ENCODE data around the gene UGT1A9.

UGT1A9 gene

DNA sequence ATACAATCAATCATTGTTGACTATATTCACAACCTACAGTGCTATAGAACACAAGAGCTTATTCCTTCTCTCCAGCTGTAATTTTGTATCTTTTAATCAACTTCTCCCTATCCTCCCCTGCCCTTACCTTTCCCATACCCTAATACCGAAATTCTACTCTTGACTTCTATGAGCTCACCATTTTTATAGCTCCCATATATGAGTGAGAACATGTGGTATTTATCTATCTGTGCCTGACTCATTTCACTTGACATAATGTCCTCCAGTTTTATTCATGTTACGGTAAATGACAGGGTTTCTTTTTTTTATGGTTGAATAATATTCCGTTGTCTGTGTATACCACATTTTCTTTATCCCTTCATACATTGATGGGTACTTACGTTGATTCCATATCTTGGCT lies 109.1 kb downstream of the UGT1A9 start:
- TF ChIP-seq JUND (IDR thresholded peaks at IDR 0.05; ENCODE audit: low read depth) = no peak
- in situ Hi-C loops (cut with HindIII; ENCODE audit: low pct_unique_long_range_greater_than_20kb, low sequenced_read_pairs) = no loop called here
- DNase-seq (ENCODE audit: low read depth in 1 of 2, low spot score in 1 of 2) = no peak

DNA sequence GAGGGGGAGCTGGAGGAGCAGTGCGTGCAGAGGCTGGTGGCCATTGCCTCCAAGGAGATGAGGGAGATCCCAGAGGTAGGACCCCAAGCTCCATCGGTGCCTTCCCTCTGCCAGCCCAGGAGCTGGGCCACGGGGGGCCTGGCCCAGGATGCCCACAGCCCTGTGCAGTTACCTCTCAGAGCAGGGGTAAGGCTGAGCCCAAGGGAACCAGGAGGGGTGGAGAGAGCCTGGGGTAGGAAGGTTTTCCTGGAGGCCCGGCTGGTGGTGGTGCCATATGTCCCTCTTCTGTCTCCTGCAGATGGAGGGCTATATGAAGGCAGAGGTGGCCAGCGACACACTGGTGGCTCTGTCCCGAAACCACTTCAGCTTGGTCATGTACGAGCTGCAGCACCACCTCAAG lies 117.9 kb downstream of the UGT1A9 start:
- in situ Hi-C loops (cut with HindIII; ENCODE audit: low pct_unique_long_range_greater_than_20kb, low sequenced_read_pairs) = no loop called here
- TF ChIP-seq JUND (IDR thresholded peaks at IDR 0.05; ENCODE audit: low read depth) = no peak
- no peak for DNase-seq (ENCODE audit: low read depth in 1 of 2, low spot score in 1 of 2)

DNA sequence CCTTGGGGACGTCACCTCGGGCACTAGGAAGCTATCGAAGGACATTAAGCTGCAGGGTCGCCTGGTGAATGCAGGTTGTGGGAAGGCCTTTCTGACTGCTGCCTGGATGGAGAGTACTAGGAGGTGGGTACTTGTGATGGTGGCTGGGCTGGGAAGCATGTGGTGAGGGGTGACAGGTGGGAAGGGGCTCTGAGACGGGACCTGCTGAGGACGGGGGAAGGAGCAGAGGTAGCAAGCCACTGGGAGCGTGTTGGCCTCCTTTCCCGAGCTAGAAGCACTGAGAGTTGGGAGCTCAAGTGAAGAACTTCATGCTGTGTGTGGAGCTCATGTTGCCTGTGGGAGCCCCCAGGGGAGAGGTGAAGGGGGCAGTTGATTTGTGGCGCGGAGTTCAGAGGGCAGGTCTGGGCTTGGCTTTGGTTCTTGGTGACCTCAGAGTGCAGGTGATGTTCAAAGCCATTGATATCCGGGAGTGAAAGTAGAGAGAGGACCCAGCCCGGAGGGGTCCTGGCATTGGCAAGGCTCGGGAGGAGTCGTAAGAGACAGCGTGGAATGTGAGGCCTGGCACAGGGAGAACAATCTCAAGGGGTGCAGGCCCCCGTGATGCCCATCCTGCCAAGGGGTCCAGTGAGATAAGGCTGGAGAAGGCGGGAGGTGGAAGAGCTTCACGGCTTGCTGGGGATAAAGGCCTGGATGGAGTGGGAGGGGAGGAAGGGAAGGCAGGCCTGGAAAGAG lies 119.6 kb downstream of the UGT1A9 start:
- no peak for DNase-seq (ENCODE audit: low read depth in 1 of 2, low spot score in 1 of 2)
- no peak for TF ChIP-seq JUND (IDR thresholded peaks at IDR 0.05; ENCODE audit: low read depth)
- in situ Hi-C loops (cut with HindIII; ENCODE audit: low pct_unique_long_range_greater_than_20kb, low sequenced_read_pairs) = no loop called here

DNA sequence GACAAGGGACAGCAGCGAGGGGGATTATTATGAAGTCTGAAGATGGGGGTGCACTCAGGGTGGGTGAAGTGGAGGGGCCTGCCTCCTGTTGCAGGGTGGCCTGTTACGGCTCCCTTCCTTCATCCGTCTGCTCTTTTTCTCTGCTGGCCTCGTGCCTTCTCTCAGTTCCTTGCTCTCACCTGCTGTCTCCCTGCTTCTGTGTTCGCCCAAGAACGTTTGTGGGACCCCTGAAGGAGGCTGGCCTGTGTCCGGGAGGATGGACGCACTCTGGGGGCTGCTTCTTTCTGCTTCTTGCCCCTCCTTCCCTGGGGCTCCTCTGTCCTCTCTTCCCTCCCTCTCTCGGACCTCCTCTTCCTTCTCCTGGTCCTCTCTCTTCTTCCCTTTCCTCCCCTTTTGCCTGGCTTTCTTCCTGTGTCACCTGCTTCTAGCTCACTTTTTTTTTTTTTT lies 120.2 kb downstream of the UGT1A9 start:
- no peak for TF ChIP-seq JUND (IDR thresholded peaks at IDR 0.05; ENCODE audit: low read depth)
- no peak for DNase-seq (ENCODE audit: low read depth in 1 of 2, low spot score in 1 of 2)
- in situ Hi-C loops (cut with HindIII; ENCODE audit: low pct_unique_long_range_greater_than_20kb, low sequenced_read_pairs) = no loop called here

DNA sequence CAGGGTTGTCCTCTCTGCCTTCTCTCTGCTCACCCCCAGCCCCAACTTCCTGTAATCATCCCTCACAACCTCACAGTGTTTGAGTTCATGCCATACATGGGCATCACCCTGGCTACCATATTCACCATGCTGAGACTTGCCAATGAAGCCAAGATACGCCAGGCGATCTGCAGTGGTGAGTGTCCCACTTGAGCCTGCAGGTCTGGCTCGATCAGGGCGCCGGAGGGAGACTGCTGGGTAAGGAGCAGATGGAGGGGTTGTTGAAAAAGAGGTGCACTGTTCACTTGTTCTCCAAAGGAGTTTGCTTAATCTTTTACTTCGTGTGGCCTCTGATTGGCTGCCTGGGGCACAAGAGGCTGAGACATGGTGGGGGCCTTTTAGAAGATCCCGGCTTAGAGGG lies 121.0 kb downstream of the UGT1A9 start:
- in situ Hi-C loops (cut with HindIII; ENCODE audit: low pct_unique_long_range_greater_than_20kb, low sequenced_read_pairs) = no loop called here

DNA sequence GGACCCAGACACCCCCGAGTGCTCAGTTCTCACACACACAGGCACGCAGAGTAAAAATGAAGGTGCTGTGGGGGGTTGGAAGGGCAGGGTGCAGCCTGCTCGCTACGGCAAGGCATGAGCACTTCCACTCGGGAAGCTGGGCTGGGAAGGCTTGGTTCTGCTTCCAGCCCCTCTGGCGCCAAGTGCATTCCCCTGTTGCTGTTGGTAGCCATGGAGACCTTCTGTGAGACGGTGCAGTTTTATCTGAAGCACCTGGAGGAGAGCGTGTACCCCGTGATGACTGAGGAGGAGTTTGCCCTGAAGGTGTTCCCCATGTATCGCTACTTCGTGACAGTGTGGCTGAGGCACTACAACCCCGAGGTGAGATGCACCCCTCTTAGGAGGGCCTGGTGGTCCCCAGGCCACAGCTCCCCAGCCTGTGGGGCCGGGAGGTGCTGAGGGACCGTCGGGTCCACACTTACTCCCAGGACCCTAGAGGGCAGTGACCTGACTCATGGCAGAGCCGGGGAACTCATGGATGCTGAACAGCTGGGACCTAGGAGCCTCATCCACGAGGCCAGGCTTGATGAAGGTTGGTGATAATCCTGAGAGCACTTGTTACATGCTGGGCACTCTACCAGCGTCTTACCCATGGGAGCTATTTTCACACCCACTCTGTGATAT lies 121.9 kb downstream of the UGT1A9 start:
- DNase-seq (ENCODE audit: low read depth in 1 of 2, low spot score in 1 of 2) = no peak
- no peak for TF ChIP-seq JUND (IDR thresholded peaks at IDR 0.05; ENCODE audit: low read depth)
- in situ Hi-C loops (cut with HindIII; ENCODE audit: low pct_unique_long_range_greater_than_20kb, low sequenced_read_pairs) = no loop called here

More for the DNA sequence above, 121.0 kb downstream of the UGT1A9 start:
- TF ChIP-seq JUND (IDR thresholded peaks at IDR 0.05; ENCODE audit: low read depth) = no peak
- no peak for DNase-seq (ENCODE audit: low read depth in 1 of 2, low spot score in 1 of 2)

DNA sequence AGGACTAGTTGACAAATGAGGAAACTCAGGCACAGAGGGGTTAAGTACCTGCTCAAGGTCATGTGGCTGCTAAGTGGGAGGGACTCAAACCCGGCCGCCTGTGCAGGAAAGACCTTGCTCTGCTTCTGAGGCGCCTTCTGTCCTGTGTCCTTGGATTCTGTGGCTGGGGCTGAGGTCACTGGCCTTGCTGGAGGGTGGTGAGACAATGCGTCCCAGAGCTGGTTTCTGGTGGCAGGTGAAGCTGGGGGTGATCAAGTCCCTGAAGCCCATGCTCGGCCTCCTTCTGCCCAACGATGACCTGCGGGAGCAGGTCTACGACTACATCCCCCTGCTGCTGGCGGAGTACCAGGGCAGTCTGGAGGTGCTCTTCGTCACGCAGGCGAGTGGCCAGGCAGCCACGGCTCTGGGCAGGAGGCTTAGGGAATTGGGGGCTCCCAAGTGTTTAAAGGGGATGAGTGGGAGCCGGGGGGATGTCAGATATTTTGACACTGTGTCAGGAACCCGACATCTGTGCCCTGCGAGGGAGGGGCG lies 122.5 kb downstream of the UGT1A9 start:
- in situ Hi-C loops (cut with HindIII; ENCODE audit: low pct_unique_long_range_greater_than_20kb, low sequenced_read_pairs) = no loop called here
- no peak for TF ChIP-seq JUND (IDR thresholded peaks at IDR 0.05; ENCODE audit: low read depth)
- DNase-seq (ENCODE audit: low read depth in 1 of 2, low spot score in 1 of 2) = no peak

DNA sequence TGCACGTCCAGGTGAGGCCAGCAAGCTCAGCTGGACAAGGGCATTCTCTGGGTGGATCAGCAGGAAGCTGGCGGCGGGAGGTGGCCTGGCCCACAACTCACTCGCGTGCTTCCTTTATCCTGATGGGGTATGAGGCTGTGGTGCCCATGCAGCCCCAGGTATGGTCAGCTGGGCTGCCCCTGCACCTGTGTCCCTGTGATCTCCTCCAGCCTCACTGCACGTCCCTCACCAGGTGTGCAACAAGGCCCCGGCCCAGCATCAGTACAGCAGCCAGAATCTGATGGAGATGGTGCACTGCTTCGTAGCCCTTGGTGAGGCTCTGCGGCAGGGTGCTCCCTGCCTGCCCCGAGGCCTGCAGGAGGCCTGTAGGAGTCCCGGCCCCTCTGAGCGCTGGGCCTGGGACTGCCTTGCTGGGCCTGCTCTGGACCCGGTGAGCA lies 124.1 kb downstream of the UGT1A9 start:
- in situ Hi-C loops (cut with HindIII; ENCODE audit: low pct_unique_long_range_greater_than_20kb, low sequenced_read_pairs) = no loop called here
- DNase-seq (ENCODE audit: low read depth in 1 of 2, low spot score in 1 of 2) = no peak
- TF ChIP-seq JUND (IDR thresholded peaks at IDR 0.05; ENCODE audit: low read depth) = no peak

DNA sequence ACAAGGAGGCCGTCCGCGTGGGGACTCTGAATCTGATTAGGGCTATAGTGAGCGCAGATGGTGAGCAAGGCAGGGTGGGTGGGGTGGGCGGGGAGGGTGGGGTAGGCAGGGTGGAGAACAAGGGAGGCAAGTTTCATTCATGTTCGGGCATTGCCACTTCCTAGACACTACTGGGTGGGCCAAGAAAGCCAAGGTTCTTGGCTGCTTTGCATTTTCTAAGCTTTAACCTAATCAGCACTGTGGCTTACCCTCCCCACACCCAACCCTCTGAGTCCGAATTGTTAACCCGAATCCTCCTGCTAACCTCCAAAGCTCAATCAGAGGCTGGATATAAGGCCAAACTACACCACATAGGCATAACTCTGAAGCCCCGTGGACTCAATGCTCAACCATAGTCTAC lies 124.6 kb downstream of the UGT1A9 start:
- in situ Hi-C loops (cut with HindIII; ENCODE audit: low pct_unique_long_range_greater_than_20kb, low sequenced_read_pairs) = no loop called here
- TF ChIP-seq JUND (IDR thresholded peaks at IDR 0.05; ENCODE audit: low read depth) = no peak

DNA sequence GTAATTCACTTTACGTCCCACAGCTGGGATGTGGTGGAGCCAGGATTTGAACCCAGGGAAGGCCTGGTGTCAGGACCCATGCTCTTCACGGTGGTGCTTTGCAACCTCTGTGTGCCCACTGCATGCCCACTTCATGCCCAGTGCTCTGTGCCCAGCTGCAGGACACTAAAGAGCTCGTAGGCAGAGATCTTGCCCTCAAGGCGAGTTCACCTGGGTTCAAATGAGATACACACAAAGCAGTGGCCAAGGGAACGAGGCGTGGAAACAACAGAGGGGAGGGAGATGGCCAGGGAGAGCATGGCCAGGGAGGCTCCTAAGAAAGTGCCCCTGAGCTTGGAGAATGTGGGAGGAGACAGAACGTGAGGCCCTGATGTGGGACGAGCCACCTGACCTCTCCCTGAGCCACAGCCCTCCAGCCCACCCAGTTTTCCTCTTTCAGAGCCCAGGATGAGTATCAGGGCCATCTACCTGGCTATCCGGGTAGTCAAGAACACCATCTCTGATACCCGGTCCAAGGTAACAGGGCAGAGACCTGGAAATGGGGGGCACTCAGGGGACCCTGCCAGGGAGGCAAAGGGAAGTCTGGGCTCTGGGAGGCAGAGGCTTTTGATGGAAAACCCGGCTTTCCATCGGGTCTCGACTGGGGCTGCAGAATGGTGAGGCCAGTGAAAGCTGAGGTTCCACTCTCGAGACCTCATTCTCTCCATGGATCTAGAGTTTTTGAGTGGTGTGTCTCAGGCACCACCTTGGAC lies 126.8 kb downstream of the UGT1A9 start:
- in situ Hi-C loops (cut with HindIII; ENCODE audit: low pct_unique_long_range_greater_than_20kb, low sequenced_read_pairs) = no loop called here
- TF ChIP-seq JUND (IDR thresholded peaks at IDR 0.05; ENCODE audit: low read depth) = no peak
- no peak for DNase-seq (ENCODE audit: low read depth in 1 of 2, low spot score in 1 of 2)

More for the DNA sequence above, 124.6 kb downstream of the UGT1A9 start:
- DNase-seq (ENCODE audit: low read depth in 1 of 2, low spot score in 1 of 2) = no peak

DNA sequence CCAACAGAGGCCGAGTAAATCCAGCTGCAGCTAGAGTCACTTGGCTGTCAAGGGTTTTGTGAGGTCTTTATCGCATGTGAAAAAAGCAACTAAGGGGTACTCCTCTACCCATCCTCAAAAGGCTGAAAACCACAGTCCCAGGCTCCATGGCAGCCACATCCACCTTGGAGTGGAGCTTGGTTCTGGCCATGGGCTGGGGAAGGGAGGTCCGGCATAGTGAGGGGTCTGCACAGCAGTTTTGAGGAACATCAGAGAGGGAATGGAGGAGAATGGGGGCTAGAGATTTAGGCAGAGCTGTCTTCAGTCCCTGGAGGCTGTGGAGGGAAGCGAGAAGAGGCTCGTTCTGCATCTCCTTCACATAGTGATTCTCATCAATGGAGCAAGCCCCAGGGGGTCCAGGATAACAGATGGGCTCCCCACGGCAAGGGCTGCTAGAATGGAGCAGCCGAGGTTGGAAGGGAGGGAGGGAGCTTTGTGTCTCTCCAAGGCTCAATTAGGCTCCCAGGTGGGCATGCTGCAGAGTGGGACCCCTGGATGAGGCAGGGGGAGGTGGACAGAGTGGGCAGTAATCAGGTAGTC lies 127.5 kb downstream of the UGT1A9 start:
- in situ Hi-C loops (cut with HindIII; ENCODE audit: low pct_unique_long_range_greater_than_20kb, low sequenced_read_pairs) = no loop called here
- DNase-seq (ENCODE audit: low read depth in 1 of 2, low spot score in 1 of 2) = no peak

DNA sequence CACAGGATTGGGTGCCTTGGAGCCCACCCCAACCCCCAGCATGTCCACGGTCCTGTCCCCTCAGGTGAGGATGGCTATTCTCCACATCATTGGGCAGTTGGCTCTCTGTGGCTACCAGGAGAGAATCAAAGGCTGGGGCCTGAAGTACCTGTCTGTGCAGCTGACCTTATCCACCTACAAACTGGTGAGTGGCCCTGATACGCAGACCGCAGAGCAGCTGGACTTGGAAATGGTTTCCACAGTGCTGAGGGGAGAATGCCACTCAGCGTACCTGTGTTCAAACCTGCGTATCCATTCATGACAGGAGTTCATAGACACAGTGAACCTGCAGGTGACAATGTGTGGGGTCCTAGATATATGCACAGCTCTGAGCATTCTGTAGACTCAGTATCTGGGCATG lies 128.0 kb downstream of the UGT1A9 start:
- in situ Hi-C loops (cut with HindIII; ENCODE audit: low pct_unique_long_range_greater_than_20kb, low sequenced_read_pairs) = no loop called here
- no peak for TF ChIP-seq JUND (IDR thresholded peaks at IDR 0.05; ENCODE audit: low read depth)
- DNase-seq (ENCODE audit: low read depth in 1 of 2, low spot score in 1 of 2) = no peak

More for the DNA sequence above, 127.5 kb downstream of the UGT1A9 start:
- TF ChIP-seq JUND (IDR thresholded peaks at IDR 0.05; ENCODE audit: low read depth) = no peak

All from T47D (cell line).